MM.1S (cell line): Measurements from ENCODE around the gene PHF21B.

Experiments
- DNase-seq: peaks from one replicate; pipeline ENCODE4 v3.0.0-alpha.2; 2015
- H2AFZ ChIP-seq: fragments of 300-600 bp; sonication (generic); 2 replicates; pipeline ENCODE4 v1.6.0; 2016; ENCODE audit warnings: antibody characterized with exemption, low read length
- H3F3A ChIP-seq: fragments of 300-600 bp; sonication (generic); 2 replicates; pipeline ENCODE4 v1.6.1; 2016; ENCODE audit warnings: mild to moderate bottlenecking, antibody characterized with exemption, low read length, moderate library complexity, mixed read lengths; ENCODE audit not compliant: insufficient read depth
- H3K27ac ChIP-seq: fragments of 300-600 bp; sonication (generic); 2 replicates; pipeline ENCODE4 v1.5.1; 2016; ENCODE audit warnings: mild to moderate bottlenecking, low read length
- H3K27me3 ChIP-seq: fragments of 300-600 bp; sonication (generic); replicated peaks from 2 replicates; pipeline ENCODE4 v1.6.0; 2016; ENCODE audit warnings: low read length; ENCODE audit not compliant: insufficient read depth
- H3K36me3 ChIP-seq: fragments of 300-600 bp; sonication (generic); replicated peaks from 2 replicates; pipeline ENCODE4 v1.6.1; 2016; ENCODE audit warnings: mild to moderate bottlenecking, low read length, mixed read lengths; ENCODE audit not compliant: insufficient read depth
- H3K4me1 ChIP-seq: fragments of 300-600 bp; sonication (generic); 2 replicates; pipeline ENCODE4 v1.6.1; 2016; ENCODE audit warnings: low read length, mixed read lengths
- H3K4me2 ChIP-seq: fragments of 300-600 bp; sonication (generic); 2 replicates; pipeline ENCODE4 v1.6.0; 2016; ENCODE audit warnings: low read depth, low read length
- H3K4me3 ChIP-seq: fragments of 300-600 bp; sonication (generic); 2 replicates; pipeline ENCODE4 v1.5.1; 2016; ENCODE audit warnings: low read length, mixed read lengths
- H3K79me2 ChIP-seq: fragments of 300-600 bp; sonication (generic); 2 replicates; pipeline ENCODE4 v1.6.1; 2016; ENCODE audit warnings: mixed run types, low read length, mixed read lengths
- H3K9ac ChIP-seq: fragments of 300-600 bp; sonication (generic); 2 replicates; pipeline ENCODE4 v1.6.1; 2016; ENCODE audit warnings: low read length, mixed read lengths
- H3K9me2 ChIP-seq: fragments of 300-600 bp; sonication (generic); replicated peaks from 2 replicates; pipeline ENCODE4 v1.6.1; 2016; ENCODE audit warnings: mild to moderate bottlenecking, low read length, mixed read lengths; ENCODE audit not compliant: insufficient read depth
- H3K9me3 ChIP-seq: fragments of 300-600 bp; sonication (generic); replicated peaks from 2 replicates; pipeline ENCODE4 v1.6.1; 2016; ENCODE audit warnings: mild to moderate bottlenecking, low read length, mixed read lengths; ENCODE audit not compliant: insufficient read depth
- H4K20me1 ChIP-seq: fragments of 300-600 bp; sonication (generic); 2 replicates; pipeline ENCODE4 v1.6.1; 2016; ENCODE audit warnings: mild to moderate bottlenecking, low read length, moderate library complexity, mixed read lengths; ENCODE audit not compliant: insufficient read depth
- CTCF ChIP-seq: fragments of 300-600 bp; sonication (generic); IDR thresholded peaks from 2 replicates; pipeline ENCODE4 v1.5.1; 2016; ENCODE audit warnings: antibody characterized with exemption, low read length, mixed read lengths
- EZH2 ChIP-seq: fragments of 300-600 bp; sonication (generic); optimal IDR thresholded peaks from 2 replicates; pipeline ENCODE3; 2017; ENCODE audit warnings: low read depth, mild to moderate bottlenecking, antibody characterized with exemption, low read length, mixed read lengths
- EZH2phosphoT487 ChIP-seq: fragments of 300-600 bp; sonication (generic); IDR thresholded peaks from 2 replicates; pipeline ENCODE4 v1.6.1; 2018; ENCODE audit warnings: antibody characterized with exemption, low read length

Gene PHF21B

GRCh38 chr22:45026511-45026910 is 16.7 kb upstream of the PHF21B start:
- Histone ChIP-seq H3K9me3 (no peaks in the 10 kb centered on the region), H2AFZ (no peak overlapping the region), H3K79me2 (no peaks in the 10 kb centered on the region), H3K27ac (no peak overlapping the region), H3K9me2 (no peaks in the 10 kb centered on the region), H3K36me3 (no peaks in the 10 kb centered on the region), H3K27me3 (peaks cover 91% of the 10 kb centered on the region), H3K4me2 (no peak overlapping the region), H3K9ac (no peak overlapping the region), H3F3A (no peaks in the 10 kb centered on the region), H4K20me1 (no peaks in the 10 kb centered on the region), H3K4me1 (peaks cover 4% of the 10 kb centered on the region), H3K4me3 (no peak overlapping the region)
- no peak for TF ChIP-seq EZH2phosphoT487
- TF ChIP-seq CTCF, result no peak
- TF ChIP-seq EZH2, result no peak
- no peak for DNase-seq

- H3F3A ChIP-seq, result no peaks in the 10 kb centered on the region
- no peak overlapping the region for H2AFZ ChIP-seq
- peak; percentile 9 for DNase-seq
- no peak overlapping the region for H3K4me3 ChIP-seq
- peaks cover 92% of the 10 kb centered on the region for H3K27me3 ChIP-seq
- no peak overlapping the region for H3K9ac ChIP-seq
- TF ChIP-seq CTCF (no peak), EZH2 (no peak), EZH2phosphoT487 (no peak)
- H3K4me2 ChIP-seq, result peak overlapping the region; percentile 33
- H3K9me2 ChIP-seq, result no peaks in the 10 kb centered on the region
- H3K27ac ChIP-seq, result no peak overlapping the region
- H4K20me1 ChIP-seq, result no peaks in the 10 kb centered on the region
- no peaks in the 10 kb centered on the region for H3K36me3 ChIP-seq
- peaks cover 4% of the 10 kb centered on the region for H3K4me1 ChIP-seq
- no peaks in the 10 kb centered on the region for H3K79me2 ChIP-seq
- no peaks in the 10 kb centered on the region for H3K9me3 ChIP-seq
These were observed 13.6 kb upstream of the PHF21B start for GRCh38 chr22:45023431-45023830.

DNA sequence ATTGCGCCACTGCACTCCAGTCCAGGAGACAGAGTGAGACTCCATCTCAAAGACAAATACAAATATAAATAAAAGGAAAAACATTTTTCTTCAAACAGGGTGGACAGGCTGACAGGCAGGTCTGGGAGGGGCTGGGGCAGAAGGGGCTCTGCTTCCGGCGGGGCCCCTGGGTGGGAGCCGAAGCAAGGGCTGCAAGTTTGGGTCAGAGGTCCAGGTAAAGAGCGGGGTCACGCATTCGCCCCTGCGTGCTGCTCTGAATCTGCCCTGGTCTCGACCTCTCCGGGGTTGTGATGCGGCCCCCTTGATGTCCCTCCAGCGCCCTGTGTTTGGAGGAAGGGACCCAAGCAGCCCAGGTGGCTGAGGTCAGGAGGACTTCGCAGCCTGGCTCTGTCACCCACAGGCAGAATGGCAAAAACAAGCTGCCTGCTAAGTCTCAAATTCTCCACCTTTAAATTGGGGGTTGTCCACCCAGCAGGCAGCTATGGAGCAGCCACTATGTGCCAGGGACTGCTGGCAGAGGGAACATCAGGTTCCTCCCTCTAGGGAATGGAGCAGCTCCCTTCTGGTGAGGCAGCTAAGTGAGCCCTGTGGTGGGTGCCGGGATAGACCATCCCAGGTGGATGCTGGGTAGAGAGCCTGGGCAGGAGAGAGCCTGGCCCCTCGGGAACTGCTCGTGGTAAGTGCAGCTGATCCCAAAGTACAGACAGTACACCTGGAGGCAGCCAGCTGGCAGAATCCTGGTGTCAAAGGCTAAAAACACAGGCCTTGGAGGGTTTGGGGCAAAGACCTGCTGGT is 10.3 kb upstream of the PHF21B start:
- DNase-seq, result no peak
- TF ChIP-seq EZH2, result no peak
- TF ChIP-seq CTCF, result no peak
- TF ChIP-seq EZH2phosphoT487, result no peak

More for the DNA sequence above, 10.3 kb upstream of the PHF21B start:
- peaks cover 96% of the 10 kb centered on the region for H3K27me3 ChIP-seq
- H3K9me2 ChIP-seq, result no peaks in the 10 kb centered on the region
- H4K20me1 ChIP-seq, result no peaks in the 10 kb centered on the region
- H3K36me3 ChIP-seq, result no peaks in the 10 kb centered on the region
- H3K27ac ChIP-seq, result no peak overlapping the region
- no peak overlapping the region for H2AFZ ChIP-seq
- H3K79me2 ChIP-seq, result no peaks in the 10 kb centered on the region
- peaks cover 4% of the 10 kb centered on the region for H3K4me1 ChIP-seq
- no peak overlapping the region for H3K4me3 ChIP-seq
- no peak overlapping the region for H3K9ac ChIP-seq
- H3F3A ChIP-seq, result no peaks in the 10 kb centered on the region
- H3K9me3 ChIP-seq, result no peaks in the 10 kb centered on the region
- H3K4me2 ChIP-seq, result no peak overlapping the region
